PC-9 (cell line): ENCODE data around the gene ATP8A1.

ENCODE experiments used
- CTCF ChIP-seq: fragments of 200-600 bp; sonication (generic); conservative IDR thresholded peaks from 2 replicates; pipeline ENCODE4 v1.6.1; 2017; ENCODE audit warnings: mixed run types, antibody characterized with exemption, mild to moderate bottlenecking, moderate library complexity
- EZH2 ChIP-seq: fragments of 200-600 bp; sonication (generic); IDR thresholded peaks from 2 replicates; pipeline ENCODE4 v1.8.0; 2017; ENCODE audit warnings: antibody characterized with exemption, low read depth

- TF ChIP-seq CTCF (no peak), EZH2 (no peak)
Measured at GRCh38 chr4:42600578-42600977, 56.3 kb downstream of the ATP8A1 start.
